ENCODE measurements around the gene TSSK6. TPM values are rescaled to one million over a fixed set of nuclear protein-coding genes. Genes with fewer than 3 reads are reported as not detected.

TSSK6 gene
- total and polyA plus RNA-seq, 2 experiments from 2014 or later = 0.60 to 11.9 TPM

- TF ChIP-seq, protein P1, sequence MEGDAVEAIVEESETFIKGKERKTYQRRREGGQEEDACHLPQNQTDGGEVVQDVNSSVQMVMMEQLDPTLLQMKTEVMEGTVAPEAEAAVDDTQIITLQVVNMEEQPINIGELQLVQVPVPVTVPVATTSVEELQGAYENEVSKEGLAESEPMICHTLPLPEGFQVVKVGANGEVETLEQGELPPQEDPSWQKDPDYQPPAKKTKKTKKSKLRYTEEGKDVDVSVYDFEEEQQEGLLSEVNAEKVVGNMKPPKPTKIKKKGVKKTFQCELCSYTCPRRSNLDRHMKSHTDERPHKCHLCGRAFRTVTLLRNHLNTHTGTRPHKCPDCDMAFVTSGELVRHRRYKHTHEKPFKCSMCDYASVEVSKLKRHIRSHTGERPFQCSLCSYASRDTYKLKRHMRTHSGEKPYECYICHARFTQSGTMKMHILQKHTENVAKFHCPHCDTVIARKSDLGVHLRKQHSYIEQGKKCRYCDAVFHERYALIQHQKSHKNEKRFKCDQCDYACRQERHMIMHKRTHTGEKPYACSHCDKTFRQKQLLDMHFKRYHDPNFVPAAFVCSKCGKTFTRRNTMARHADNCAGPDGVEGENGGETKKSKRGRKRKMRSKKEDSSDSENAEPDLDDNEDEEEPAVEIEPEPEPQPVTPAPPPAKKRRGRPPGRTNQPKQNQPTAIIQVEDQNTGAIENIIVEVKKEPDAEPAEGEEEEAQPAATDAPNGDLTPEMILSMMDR (IDR thresholded peaks at IDR 0.05; ENCODE audit: low read depth, low read length) = no peak
- H3K4me3 ChIP-seq = no peak overlapping the region
- H3K27me3 ChIP-seq = no peaks in the 10 kb centered on the region
- H3K4me1 ChIP-seq (ENCODE audit: low read depth) = no peaks in the 10 kb centered on the region
- H3K36me3 ChIP-seq = peaks cover 42% of the 10 kb centered on the region
- no peaks in the 10 kb centered on the region for H3K9me3 ChIP-seq (ENCODE audit: low read depth)
- DNase-seq (ENCODE audit: low read depth in 1 of 2, low spot score in 1 of 2) = no peak
- no peak overlapping the region for H3K27ac ChIP-seq
Measured at GRCh38 chr19:19505669-19506326, 9.6 kb downstream of the TSSK6 start.

- Histone ChIP-seq H3K4me3 (no peak overlapping the region), H3K9me3 (ENCODE audit: low read depth) (no peaks in the 10 kb centered on the region), H3K27ac (no peak overlapping the region), H3K36me3 (peaks cover 44% of the 10 kb centered on the region), H3K4me1 (ENCODE audit: low read depth) (no peaks in the 10 kb centered on the region), H3K27me3 (no peaks in the 10 kb centered on the region)
- TF ChIP-seq, protein P1 (IDR thresholded peaks at IDR 0.05; ENCODE audit: low read depth, low read length) = no peak
- DNase-seq (ENCODE audit: low read depth in 1 of 2, low spot score in 1 of 2) = no peak
Measured at GRCh38 chr19:19504754-19505668, 10.3 kb downstream of the TSSK6 start.

DNA sequence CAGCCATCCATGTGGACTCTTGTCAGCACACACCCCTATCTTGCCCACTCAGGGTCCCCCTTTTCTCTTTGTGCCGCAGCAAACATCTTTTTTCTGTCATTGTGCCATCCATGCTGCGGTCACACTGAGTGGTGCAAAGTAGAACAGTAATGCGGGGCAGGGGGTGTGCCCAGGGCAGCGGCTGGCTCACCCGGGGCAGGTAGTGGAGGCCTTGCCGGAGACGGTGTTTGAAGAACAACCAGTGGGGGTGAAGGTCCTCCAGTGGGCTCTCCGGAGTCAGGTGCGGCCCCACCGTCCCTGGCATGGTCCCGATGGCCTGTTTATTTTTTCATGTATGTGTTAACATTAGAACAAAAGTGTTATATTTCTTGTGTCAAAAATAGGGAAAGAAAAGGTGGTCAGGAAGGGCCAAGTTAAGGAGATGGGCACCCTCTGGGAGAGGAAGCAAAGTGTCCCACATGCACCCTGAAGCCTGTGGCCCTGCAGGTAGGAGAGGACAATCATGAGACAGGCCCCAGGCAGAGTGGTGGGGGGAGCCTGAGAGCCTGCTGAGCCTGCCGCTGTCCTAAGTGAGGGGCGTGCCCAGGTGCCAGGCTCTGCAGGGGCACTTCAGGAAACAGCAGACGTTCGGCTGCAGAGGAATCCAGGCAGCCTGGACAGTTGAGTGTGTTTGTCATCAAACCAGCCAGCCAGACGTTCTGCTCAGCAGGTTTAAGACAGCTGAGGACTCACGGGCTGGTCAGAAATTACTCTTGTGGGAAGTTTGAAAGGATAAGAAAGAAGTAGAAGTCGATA, 12.3 kb downstream of the TSSK6 start:
- no peak for DNase-seq (ENCODE audit: low read depth in 1 of 2, low spot score in 1 of 2)
- no peak overlapping the region for H3K4me3 ChIP-seq
- H3K27ac ChIP-seq = no peak overlapping the region
- no peaks in the 10 kb centered on the region for H3K27me3 ChIP-seq
- peaks cover 54% of the 10 kb centered on the region for H3K36me3 ChIP-seq
- H3K9me3 ChIP-seq (ENCODE audit: low read depth) = no peaks in the 10 kb centered on the region
- TF ChIP-seq, protein P1 (IDR thresholded peaks at IDR 0.05; ENCODE audit: low read depth, low read length) = no peak
- no peaks in the 10 kb centered on the region for H3K4me1 ChIP-seq (ENCODE audit: low read depth)

DNA sequence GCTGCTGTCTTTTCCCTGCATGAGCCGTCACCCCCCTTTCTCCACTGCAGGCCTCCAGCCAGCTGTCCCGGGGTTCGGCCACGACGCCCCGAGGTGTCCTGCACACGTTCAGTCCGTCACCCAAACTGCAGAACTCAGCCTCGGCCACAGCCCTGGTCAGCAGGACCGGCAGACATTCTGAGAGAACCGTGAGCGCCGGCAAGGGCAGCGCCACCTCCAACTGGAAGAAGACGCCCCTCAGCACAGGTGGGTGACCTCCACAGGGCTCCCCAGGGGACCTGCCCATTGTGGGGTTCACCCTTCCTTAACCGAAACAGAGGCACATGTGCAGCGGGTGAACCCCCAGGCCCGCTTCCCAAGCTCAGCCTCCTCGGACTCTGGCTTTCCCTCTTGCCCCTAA, 13.1 kb downstream of the TSSK6 start:
- no peak for DNase-seq (ENCODE audit: low read depth in 1 of 2, low spot score in 1 of 2)
- Histone ChIP-seq H3K27me3 (no peaks in the 10 kb centered on the region), H3K4me3 (no peak overlapping the region), H3K4me1 (ENCODE audit: low read depth) (no peaks in the 10 kb centered on the region), H3K9me3 (ENCODE audit: low read depth) (no peaks in the 10 kb centered on the region), H3K27ac (no peak overlapping the region), H3K36me3 (peaks cover 53% of the 10 kb centered on the region)
- TF ChIP-seq, protein P1 (IDR thresholded peaks at IDR 0.05; ENCODE audit: low read depth, low read length) = no peak

GRCh38 chr19:19501798-19502197, 13.6 kb downstream of the TSSK6 start:
- H3K27me3 ChIP-seq = no peaks in the 10 kb centered on the region

More at GRCh38 chr19:19501798-19502197, 13.6 kb downstream of the TSSK6 start:
- no peak for DNase-seq (ENCODE audit: low read depth in 1 of 2, low spot score in 1 of 2)
- Histone ChIP-seq H3K9me3 (ENCODE audit: low read depth) (no peaks in the 10 kb centered on the region), H3K27ac (no peak overlapping the region), H3K4me1 (ENCODE audit: low read depth) (no peaks in the 10 kb centered on the region), H3K4me3 (no peak overlapping the region), H3K36me3 (peaks cover 52% of the 10 kb centered on the region)
- TF ChIP-seq, protein P1 (IDR thresholded peaks at IDR 0.05; ENCODE audit: low read depth, low read length) = no peak
